Mammary epithelial cell (primary cell): ENCODE data around the gene TTPAL.

Source experiments
- CTCF ChIP-seq, 2 donors: IDR thresholded peaks in 1 of 2; conservative IDR thresholded peaks in 1 of 2; 2 replicates each; pipeline ENCODE4 v1.5.1; 2011 to 2012; ENCODE audit warnings: inconsistent platforms in 2 of 2, low read length in 2 of 2, mild to moderate bottlenecking in 2 of 2, control low read depth in 1 of 2, low read depth in 1 of 2; ENCODE audit not compliant: insufficient read depth in 1 of 2; ENCODE audit errors: extremely low read depth in 1 of 2
- EZH2 ChIP-seq: IDR thresholded peaks from 2 replicates; pipeline ENCODE4 v1.6.1; 2012; ENCODE audit warnings: low read length, inconsistent platforms, borderline replicate concordance

- TF ChIP-seq CTCF (conservative IDR thresholded peaks at IDR 0.05 in 1 of 2, IDR thresholded peaks at IDR 0.05 in 1 of 2; ENCODE audit: extremely low read depth in 1 of 2, insufficient read depth in 1 of 2, low read depth in 1 of 2, low read length in 2 of 2) (no peak), EZH2 (no peak)
These were observed 20.5 kb upstream of the TTPAL start for GRCh38 chr20:44455126-44455525.
